Chondrocyte (in vitro differentiated cells): Measurements from ENCODE around the gene ALCAM. TPM values are rescaled to one million over a fixed set of nuclear protein-coding genes. Genes with fewer than 3 reads are reported as not detected.

Experiments used
- DNase-seq: peaks from one replicate; pipeline ENCODE4 v3.0.0; 2021; ENCODE audit warnings: mixed read lengths, low spot score
- H3K27ac Mint-ChIP-seq: one replicate; pipeline ENCODE4 v1.8.0; 2021; ENCODE audit warnings: mild to moderate bottlenecking, moderate library complexity, mixed read lengths; ENCODE audit not compliant: unreplicated experiment
- H3K27me3 Mint-ChIP-seq: 2 replicates; pipeline ENCODE4 v1.8.0; 2021; ENCODE audit warnings: low read depth, mixed read lengths
- H3K36me3 Mint-ChIP-seq: 2 replicates; pipeline ENCODE4 v1.8.0; 2021; ENCODE audit warnings: low read depth, mixed read lengths
- H3K4me1 Mint-ChIP-seq: 2 replicates; pipeline ENCODE4 v1.8.0; 2021; ENCODE audit warnings: low read depth, mild to moderate bottlenecking, mixed read lengths
- H3K4me3 Mint-ChIP-seq: one replicate; pipeline ENCODE4 v1.8.0; 2021; ENCODE audit warnings: mild to moderate bottlenecking, moderate library complexity, mixed read lengths; ENCODE audit not compliant: unreplicated experiment
- H3K9me3 Mint-ChIP-seq: 2 replicates; pipeline ENCODE4 v1.8.0; 2021; ENCODE audit warnings: low read depth, mixed read lengths
- CTCF ChIP-seq: fragments of 200-600 bp; sonication (generic); IDR thresholded peaks from 2 replicates; pipeline ENCODE4 v1.5.0; 2021; ENCODE audit warnings: antibody characterized with exemption, mild to moderate bottlenecking, moderate library complexity
- total RNA-seq: library from RNA; stranded (reverse); gene quantifications from 3 replicates; pipeline ENCODE4 v1.2.1, GENCODE V29; 2021

ALCAM gene
- total RNA-seq, 1 donor from 2014 or later = 270 TPM

DNA sequence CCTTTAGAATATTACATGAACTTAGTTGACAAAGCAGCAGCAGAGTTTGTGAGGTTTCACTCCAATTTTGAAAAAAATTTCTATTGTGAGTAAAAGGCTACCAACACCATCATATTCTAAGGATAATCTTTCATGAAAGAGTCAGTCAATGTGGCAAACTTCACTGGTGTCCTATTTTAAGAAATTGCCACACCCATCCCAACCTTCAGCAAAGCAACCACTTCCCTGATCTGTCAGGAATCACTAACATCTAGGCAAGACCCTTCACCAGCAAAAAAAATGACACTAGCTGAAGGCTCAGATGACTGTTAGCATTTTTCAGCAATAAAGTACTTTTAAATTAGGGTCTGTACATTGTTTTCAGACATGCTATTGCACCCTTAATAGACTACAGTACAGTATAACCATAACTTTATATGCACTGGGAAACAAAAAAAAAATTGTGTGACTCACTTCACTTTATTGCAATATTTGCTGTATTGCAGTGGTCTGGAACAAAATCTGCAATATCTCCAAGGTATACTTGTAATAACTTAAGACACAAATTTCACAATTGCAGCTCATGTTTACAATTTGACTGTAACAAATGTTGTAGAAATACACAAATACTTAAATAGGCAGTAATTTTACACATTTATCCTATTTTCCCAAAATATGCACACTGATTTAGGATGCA is 38.9 kb upstream of the ALCAM start:
- Mint-ChIP-seq H3K4me1 (no peaks in the 10 kb centered on the region), H3K27ac (no peak overlapping the region), H3K36me3 (peaks cover 2% of the 10 kb centered on the region), H3K4me3 (no peak overlapping the region), H3K9me3 (peaks cover 28% of the 10 kb centered on the region), H3K27me3 (no peaks in the 10 kb centered on the region)
- no peak for DNase-seq
- TF ChIP-seq CTCF = no peak

- no peaks in the 10 kb centered on the region for H3K27me3 Mint-ChIP-seq
- peaks cover 3% of the 10 kb centered on the region for H3K36me3 Mint-ChIP-seq
- H3K4me1 Mint-ChIP-seq = no peaks in the 10 kb centered on the region
- no peak for DNase-seq
- TF ChIP-seq CTCF = no peak
- no peak overlapping the region for H3K27ac Mint-ChIP-seq
- H3K9me3 Mint-ChIP-seq = peaks cover 31% of the 10 kb centered on the region
- H3K4me3 Mint-ChIP-seq = no peak overlapping the region
These were observed 38.4 kb upstream of the ALCAM start for GRCh38 chr3:105328338-105328730.

DNA sequence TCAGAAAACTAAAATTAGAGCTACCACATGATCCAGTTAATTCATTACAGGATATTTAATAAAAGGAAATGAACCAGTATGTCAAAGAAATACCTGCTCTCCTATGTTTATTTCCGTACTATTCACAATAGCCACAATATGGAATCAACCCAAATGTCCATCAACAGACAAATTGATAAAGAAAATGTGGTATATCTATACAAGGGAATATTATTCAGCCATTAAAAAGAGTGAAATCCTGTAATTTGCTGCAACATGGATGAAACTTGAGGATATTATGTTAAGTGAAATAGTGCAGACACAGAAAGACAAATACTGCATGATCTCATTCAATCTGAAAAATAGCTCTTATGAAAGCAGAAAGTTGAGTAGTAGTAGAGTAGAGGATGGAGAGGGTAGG is 33.7 kb upstream of the ALCAM start:
- TF ChIP-seq CTCF = no peak
- peaks cover 23% of the 10 kb centered on the region for H3K9me3 Mint-ChIP-seq
- H3K4me3 Mint-ChIP-seq = no peak overlapping the region
- H3K27me3 Mint-ChIP-seq = no peaks in the 10 kb centered on the region
- H3K27ac Mint-ChIP-seq = no peak overlapping the region
- H3K36me3 Mint-ChIP-seq = peaks cover 3% of the 10 kb centered on the region
- no peak for DNase-seq
- H3K4me1 Mint-ChIP-seq = no peaks in the 10 kb centered on the region

DNA sequence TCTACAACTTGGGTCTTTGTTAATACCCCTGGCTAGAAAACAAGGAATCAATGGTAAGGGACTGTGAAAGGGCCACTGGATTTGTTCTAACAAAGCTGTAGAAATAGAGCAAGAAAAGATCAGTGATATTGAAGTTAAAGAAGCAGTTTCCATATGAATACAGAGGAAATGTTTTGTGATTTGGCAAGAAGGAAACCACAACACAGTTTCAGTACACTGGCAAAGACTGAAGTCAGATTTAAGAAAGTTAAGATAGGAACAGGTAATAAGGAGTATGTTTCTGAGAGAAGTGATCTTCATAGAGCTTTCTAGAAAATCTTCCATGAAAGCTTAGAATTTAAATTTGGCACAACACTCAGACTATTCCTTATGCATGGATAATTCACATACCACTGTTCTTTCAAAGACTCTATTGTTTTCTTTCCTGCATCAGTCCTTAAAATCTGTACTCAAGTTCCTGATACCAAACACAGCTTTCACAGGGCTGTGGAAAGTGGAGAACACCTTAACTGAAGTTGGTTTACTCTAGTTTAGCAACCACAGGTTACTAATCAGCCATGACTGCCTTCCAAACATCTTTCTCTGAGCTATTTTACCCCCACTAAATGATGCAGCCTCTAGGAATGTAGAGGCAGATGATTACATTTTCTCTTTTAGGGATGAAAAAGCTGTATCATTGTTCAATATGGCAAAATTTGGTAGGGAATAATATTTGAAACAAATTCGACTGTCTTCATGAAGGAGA is 32.4 kb upstream of the ALCAM start:
- H3K4me3 Mint-ChIP-seq = no peak overlapping the region
- peaks cover 20% of the 10 kb centered on the region for H3K9me3 Mint-ChIP-seq

GRCh38 chr3:105339946-105340345 is 26.8 kb upstream of the ALCAM start:
- Mint-ChIP-seq H3K4me1 (no peaks in the 10 kb centered on the region), H3K27me3 (no peaks in the 10 kb centered on the region), H3K4me3 (no peak overlapping the region), H3K27ac (no peak overlapping the region), H3K36me3 (no peaks in the 10 kb centered on the region), H3K9me3 (peaks cover 3% of the 10 kb centered on the region)
- no peak for TF ChIP-seq CTCF
- DNase-seq = no peak

More for the DNA sequence above, 32.4 kb upstream of the ALCAM start:
- H3K4me1 Mint-ChIP-seq = no peaks in the 10 kb centered on the region
- no peak for DNase-seq
- H3K27ac Mint-ChIP-seq = no peak overlapping the region
- H3K27me3 Mint-ChIP-seq = no peaks in the 10 kb centered on the region
- peaks cover 3% of the 10 kb centered on the region for H3K36me3 Mint-ChIP-seq
- no peak for TF ChIP-seq CTCF
